ENCODE results near the gene SGCA. TPM values are rescaled to one million over a fixed set of nuclear protein-coding genes. Genes with fewer than 3 reads are reported as not detected.
A peak's percentile ranks its signal among the peaks of the same experiment; 100 is the strongest.

SGCA gene
- total RNA-seq, 4 donors from 2014 or later: 1.9 to 15.1 (median 6.9) TPM

- intact Hi-C loops (cut with DNase I): loop anchor here (5.0 kb wide), 2 partner anchors 69 to 94 kb away; partner anchors contain the start of gene TMEM92
- peak overlapping the region; percentile 7 to 89 (median 73) for H3K27ac ChIP-seq
- H3K36me3 ChIP-seq: no peaks in the 10 kb centered on the region
- TF ChIP-seq, protein P1, sequence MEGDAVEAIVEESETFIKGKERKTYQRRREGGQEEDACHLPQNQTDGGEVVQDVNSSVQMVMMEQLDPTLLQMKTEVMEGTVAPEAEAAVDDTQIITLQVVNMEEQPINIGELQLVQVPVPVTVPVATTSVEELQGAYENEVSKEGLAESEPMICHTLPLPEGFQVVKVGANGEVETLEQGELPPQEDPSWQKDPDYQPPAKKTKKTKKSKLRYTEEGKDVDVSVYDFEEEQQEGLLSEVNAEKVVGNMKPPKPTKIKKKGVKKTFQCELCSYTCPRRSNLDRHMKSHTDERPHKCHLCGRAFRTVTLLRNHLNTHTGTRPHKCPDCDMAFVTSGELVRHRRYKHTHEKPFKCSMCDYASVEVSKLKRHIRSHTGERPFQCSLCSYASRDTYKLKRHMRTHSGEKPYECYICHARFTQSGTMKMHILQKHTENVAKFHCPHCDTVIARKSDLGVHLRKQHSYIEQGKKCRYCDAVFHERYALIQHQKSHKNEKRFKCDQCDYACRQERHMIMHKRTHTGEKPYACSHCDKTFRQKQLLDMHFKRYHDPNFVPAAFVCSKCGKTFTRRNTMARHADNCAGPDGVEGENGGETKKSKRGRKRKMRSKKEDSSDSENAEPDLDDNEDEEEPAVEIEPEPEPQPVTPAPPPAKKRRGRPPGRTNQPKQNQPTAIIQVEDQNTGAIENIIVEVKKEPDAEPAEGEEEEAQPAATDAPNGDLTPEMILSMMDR (IDR thresholded peaks at IDR 0.05): no peak
- no peak for TF ChIP-seq POLR2A (IDR thresholded peaks at IDR 0.05)
- DNase-seq: no peak
- 48 to 52% methylated on average over 4 to 11 of the region's 14 CpGs for WGBS, 2 donors
- no peaks in the 10 kb centered on the region for H3K9me3 ChIP-seq
- peaks cover 0 to 85% (median 0%) of the 10 kb centered on the region in 4 donors for H3K27me3 ChIP-seq
- H3K4me3 ChIP-seq: no peak overlapping the region
- peaks cover 24 to 96% (median 28%) of the 10 kb centered on the region in 3 donors for H3K4me1 ChIP-seq
Observed at GRCh38 chr17:50203086-50203485, 37.3 kb downstream of the SGCA start.

GRCh38 chr17:50203604-50204345 is 38.0 kb downstream of the SGCA start:
- no peak for DNase-seq
- peak overlapping the region; percentile 7 to 89 (median 73) for H3K27ac ChIP-seq
- H3K27me3 ChIP-seq: peaks cover 0 to 89% (median 0%) of the 10 kb centered on the region in 4 donors
- H3K4me3 ChIP-seq: no peak overlapping the region
- H3K4me1 ChIP-seq: peaks cover 22 to 90% (median 24%) of the 10 kb centered on the region in 3 donors
- no peaks in the 10 kb centered on the region for H3K9me3 ChIP-seq
- intact Hi-C loops (cut with DNase I): loop anchor here (5.0 kb wide), 2 partner anchors 69 to 94 kb away; partner anchors contain the start of gene TMEM92
- WGBS, 2 donors: 64 to 68% methylated on average over 8 to 12 of the region's 13 CpGs
- no peaks in the 10 kb centered on the region for H3K36me3 ChIP-seq
- no peak for TF ChIP-seq POLR2A (IDR thresholded peaks at IDR 0.05)
- TF ChIP-seq, protein P1 (IDR thresholded peaks at IDR 0.05): no peak

GRCh38 chr17:50204431-50204830 is 38.6 kb downstream of the SGCA start:
- Histone ChIP-seq H3K27ac (peak overlapping the region in 3 of 4 donors; percentile 71 to 89 (median 75)), H3K36me3 (no peaks in the 10 kb centered on the region), H3K27me3 (peaks cover 0 to 90% (median 0%) of the 10 kb centered on the region in 4 donors), H3K9me3 (no peaks in the 10 kb centered on the region), H3K4me3 (no peak overlapping the region), H3K4me1 (peaks cover 20 to 90% (median 22%) of the 10 kb centered on the region in 3 donors)
- TF ChIP-seq, protein P1 (IDR thresholded peaks at IDR 0.05): no peak
- no peak for TF ChIP-seq POLR2A (IDR thresholded peaks at IDR 0.05)
- WGBS, 2 donors: 88 to 91% methylated on average over 2 to 3 of the region's 3 CpGs
- DNase-seq: no peak
- intact Hi-C loops (cut with DNase I): loop anchor here (5.0 kb wide), 2 partner anchors 68 to 93 kb away; partner anchors contain the start of gene TMEM92

- Histone ChIP-seq H3K9me3 (no peaks in the 10 kb centered on the region), H3K36me3 (no peaks in the 10 kb centered on the region), H3K4me3 (no peak overlapping the region), H3K4me1 (peaks cover 12 to 89% (median 19%) of the 10 kb centered on the region in 3 donors), H3K27ac (peak overlapping the region in 3 of 4 donors; percentile 71 to 89 (median 75)), H3K27me3 (peaks cover 0 to 90% (median 0%) of the 10 kb centered on the region in 4 donors)
- 58 to 67% methylated on average over 10 of the region's 10 CpGs for WGBS, 2 donors
- no peak for DNase-seq
- intact Hi-C loops (cut with DNase I): no loop called here
- TF ChIP-seq, protein P1 (IDR thresholded peaks at IDR 0.05): no peak
- TF ChIP-seq POLR2A (IDR thresholded peaks at IDR 0.05): no peak
Observed at GRCh38 chr17:50205111-50205962, 39.5 kb downstream of the SGCA start.

All from esophagus squamous epithelium (tissue), 5 donors.